GM12874 (cell line): ENCODE measurements around the gene NLGN1.

Source experiments
- TF ChIP-seq, protein P1 (sequence below): IDR thresholded peaks from 2 replicates; pipeline ENCODE4 v1.5.1; 2011; ENCODE audit warnings: low read depth, mild to moderate bottlenecking, control low read depth, low read length, moderate library complexity; ENCODE audit not compliant: insufficient read depth

NLGN1 gene

DNA sequence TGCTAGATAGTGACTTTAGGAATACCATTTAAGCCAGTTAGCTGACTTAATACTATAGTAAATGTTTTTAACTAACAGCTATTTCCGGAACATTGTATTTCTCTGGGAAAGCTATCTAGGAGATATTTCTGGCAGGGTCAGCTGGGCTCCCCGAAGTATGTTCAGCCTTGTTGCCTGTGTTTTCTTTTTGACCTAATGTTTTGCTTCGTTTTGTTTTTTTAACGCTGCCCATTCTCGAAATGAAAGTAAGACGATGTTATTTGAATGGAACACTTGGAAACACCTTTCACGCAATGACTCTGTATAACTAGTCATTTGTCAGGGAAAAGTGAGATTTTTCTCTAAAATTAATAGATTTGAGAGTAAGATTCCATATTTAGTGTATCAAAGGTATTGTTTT, 758.7 kb downstream of the NLGN1 start:
- TF ChIP-seq, protein P1, sequence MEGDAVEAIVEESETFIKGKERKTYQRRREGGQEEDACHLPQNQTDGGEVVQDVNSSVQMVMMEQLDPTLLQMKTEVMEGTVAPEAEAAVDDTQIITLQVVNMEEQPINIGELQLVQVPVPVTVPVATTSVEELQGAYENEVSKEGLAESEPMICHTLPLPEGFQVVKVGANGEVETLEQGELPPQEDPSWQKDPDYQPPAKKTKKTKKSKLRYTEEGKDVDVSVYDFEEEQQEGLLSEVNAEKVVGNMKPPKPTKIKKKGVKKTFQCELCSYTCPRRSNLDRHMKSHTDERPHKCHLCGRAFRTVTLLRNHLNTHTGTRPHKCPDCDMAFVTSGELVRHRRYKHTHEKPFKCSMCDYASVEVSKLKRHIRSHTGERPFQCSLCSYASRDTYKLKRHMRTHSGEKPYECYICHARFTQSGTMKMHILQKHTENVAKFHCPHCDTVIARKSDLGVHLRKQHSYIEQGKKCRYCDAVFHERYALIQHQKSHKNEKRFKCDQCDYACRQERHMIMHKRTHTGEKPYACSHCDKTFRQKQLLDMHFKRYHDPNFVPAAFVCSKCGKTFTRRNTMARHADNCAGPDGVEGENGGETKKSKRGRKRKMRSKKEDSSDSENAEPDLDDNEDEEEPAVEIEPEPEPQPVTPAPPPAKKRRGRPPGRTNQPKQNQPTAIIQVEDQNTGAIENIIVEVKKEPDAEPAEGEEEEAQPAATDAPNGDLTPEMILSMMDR: no peak

DNA sequence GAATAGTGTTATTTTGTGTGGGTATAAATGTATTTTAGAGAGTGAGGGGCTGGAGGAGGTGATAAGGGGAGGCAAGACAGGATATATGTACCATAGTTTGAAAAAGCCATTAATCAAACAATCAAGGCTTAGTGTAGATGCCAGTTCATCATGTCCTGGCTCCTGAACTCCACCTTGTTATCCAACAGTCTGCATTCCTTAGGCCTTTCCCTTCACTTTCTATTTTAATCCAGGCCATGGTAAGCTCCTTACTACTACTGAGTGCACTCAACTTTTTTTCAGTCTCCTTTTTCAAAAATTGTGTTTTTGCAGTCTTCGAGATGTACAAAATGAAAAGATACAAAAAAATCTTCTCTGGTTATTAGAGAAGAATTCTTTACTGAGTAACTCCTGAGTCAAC, 761.1 kb downstream of the NLGN1 start:
- TF ChIP-seq, protein P1: no peak

DNA sequence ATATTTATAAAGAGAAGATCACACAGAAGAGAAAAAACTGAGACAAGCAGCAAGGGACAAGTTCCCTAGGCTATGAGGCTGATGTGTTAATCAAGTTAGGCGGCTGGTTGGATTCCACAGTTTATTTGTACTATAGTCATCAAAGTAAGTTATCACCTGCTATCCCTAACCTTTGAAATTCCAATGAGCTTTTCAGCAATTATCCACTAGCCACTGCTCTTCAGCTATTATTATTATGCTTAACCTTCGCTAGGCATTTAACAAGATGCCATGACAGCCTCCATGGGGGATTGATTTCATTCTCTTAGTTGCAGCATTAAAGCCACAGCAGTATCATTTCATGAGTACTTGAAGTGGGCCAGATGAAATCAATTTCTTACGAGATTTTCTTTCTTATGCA, 762.1 kb downstream of the NLGN1 start:
- TF ChIP-seq, protein P1: no peak

DNA sequence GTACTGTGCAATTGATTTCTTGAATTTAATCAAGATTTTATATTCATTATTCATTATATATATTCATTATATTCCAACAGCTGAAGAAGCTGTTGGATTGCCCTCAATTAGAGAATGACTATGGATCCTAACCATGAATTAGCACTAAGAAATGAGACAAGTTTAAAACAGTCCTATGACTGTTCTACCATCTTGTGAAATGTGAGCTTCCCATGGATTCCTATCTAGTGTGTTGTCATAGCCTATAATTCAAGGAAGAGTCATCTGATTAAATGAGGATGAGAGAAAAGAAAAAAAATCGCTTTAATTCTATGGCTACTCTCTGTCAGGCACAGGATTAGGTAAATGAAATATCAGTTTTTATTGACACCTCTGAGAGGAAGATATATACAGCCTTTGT, 765.0 kb downstream of the NLGN1 start:
- TF ChIP-seq, protein P1: no peak

DNA sequence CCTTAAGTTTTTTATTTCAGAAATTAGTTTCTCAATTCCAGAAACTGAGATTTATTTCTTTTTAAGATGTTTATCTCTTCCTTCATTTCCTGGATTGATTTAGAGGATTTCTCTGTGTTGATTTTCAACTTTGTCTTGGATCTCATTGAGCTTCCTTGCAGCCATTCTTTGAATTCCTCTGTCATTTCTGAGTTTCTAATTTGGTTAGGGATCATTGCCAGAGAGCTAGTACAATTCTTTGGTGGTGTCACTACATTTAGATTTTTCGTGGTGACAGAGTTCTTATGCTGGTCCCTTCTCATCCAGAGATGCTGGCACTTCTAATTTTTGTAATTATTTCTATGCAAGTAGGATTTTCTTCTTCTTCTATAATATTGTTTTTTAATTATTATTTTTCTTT, 770.5 kb downstream of the NLGN1 start:
- TF ChIP-seq, protein P1: no peak

DNA sequence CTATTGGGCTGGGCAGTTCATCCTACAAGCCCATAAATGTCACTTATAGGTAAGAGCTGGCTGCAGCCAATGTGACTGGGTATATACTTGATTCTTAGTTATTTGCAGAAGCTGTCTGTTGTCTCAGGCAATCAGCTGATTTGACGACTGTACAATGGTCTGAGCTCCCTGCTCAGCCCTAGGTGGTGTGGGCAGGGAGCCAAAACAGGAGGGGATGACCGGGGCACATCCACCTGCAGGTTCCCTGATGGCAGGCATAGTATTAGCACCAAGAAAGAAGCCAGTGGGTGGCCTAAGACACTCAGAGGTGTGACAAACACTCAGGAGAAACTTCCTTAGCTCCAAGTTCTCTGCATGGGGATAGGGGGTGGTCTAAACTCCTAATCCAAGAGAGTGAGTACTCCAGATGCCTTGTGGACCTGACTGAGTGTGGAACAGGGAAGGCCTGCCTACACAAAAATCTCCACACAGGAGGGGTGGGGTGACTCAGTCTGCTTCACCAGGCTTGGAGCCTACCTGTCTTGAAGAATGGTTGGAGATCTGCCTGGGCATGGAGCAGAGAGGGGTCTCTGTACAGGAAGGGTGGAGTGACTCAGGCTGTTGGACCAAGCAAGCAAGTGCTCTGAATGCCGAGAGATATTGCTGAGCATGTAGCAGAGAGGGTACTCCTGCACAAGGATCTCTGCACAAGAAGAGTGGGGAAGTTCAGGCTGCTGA, 771.2 kb downstream of the NLGN1 start:
- TF ChIP-seq, protein P1: no peak

DNA sequence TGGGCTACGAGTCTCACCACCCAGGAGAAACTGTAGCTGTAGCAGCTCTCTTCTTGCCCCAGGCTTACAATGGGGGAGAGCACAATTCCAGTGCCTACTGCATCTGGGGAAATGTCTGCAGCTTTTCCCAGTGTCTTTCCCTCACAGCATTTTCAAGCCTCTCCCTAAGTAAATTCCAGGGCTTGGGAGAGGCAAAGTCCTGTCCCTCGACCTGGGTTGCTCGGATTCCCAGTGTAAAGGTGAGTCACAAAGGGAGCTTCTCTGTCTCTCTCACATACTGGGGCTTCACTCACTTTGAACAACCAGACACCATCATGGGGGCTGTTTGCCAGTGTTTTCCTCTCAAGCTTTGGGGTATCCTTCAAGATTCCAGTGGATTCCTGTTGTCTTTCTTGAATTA, 772.2 kb downstream of the NLGN1 start:
- TF ChIP-seq, protein P1: no peak

DNA sequence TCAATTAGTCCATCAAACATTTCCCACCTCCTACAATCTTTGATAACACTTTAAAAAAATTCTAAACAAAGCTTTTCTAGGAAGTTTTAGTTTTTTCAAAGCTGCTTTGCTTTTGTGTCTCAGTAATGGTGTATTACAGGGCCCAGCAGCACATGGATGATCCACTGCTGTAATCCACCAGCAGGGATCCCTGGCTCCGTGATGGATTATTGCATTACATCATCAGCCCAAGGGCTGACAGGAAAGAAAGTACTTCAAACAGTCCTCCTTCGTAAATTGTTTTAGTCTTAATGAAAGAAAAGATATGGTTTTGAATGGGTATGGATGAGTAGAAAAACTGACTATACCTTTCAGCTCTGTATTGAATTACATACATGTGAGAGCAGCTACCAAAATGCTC, 772.7 kb downstream of the NLGN1 start:
- TF ChIP-seq, protein P1: no peak
